Measurements from ENCODE around the gene SYT7.

Gene SYT7

DNA sequence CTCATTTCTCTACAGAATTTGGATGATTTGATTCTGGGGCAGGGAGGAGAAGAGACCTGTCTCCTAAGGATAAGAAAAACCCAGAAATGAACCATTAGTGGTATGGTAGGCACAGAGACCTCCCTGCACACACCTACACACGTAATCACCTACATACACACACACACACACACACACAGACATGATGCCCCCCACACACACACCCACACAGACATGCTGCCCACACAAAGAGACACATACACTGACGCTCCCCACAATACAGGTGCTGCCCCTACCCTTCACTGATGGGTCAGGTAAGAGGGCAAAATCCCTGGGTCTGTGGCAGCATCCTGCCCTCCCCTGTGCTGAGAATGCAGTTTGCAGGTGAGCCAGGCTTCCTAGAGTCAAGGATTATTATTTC is 1.1 kb upstream of the SYT7 start:
- DNase-seq = no peak

DNA sequence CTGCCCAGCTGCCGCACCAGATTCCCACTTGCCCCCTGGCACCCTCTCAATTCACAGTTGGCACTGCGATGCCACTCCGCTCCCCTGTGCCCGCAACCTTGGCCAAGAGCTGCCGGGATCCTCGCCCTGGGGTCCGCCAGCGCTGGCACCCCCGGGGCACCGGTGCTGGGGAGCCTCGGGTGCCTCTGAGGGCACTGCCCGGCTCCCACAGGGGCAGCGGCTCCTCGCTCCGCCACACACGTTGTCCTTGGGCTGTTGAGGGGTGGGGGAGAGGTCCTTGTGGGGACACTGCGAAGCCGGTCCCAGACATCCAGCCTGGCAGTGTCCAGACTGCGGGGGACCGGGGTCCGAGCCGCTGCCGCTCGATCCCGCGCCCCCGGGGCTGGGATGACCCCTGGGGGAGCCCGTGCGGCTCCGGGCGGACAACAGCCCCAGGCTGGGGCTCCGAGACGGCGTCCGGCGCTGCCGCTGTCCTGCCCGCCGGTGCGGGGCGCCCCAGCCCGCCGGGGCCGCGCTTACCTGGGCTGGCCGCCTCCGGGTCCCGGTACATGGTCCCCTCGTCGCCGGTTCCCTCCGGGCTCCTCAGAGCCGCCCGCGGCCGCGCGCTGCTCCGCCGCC is 496 bp downstream of the SYT7 start:
- DNase-seq = peak; percentile 30

- DNase-seq = no peak
Observed at GRCh38 chr11:61579676-61580270, 1.1 kb downstream of the SYT7 start.

GRCh38 chr11:61578819-61579675 is 1.8 kb downstream of the SYT7 start:
- no peak for DNase-seq

DNA sequence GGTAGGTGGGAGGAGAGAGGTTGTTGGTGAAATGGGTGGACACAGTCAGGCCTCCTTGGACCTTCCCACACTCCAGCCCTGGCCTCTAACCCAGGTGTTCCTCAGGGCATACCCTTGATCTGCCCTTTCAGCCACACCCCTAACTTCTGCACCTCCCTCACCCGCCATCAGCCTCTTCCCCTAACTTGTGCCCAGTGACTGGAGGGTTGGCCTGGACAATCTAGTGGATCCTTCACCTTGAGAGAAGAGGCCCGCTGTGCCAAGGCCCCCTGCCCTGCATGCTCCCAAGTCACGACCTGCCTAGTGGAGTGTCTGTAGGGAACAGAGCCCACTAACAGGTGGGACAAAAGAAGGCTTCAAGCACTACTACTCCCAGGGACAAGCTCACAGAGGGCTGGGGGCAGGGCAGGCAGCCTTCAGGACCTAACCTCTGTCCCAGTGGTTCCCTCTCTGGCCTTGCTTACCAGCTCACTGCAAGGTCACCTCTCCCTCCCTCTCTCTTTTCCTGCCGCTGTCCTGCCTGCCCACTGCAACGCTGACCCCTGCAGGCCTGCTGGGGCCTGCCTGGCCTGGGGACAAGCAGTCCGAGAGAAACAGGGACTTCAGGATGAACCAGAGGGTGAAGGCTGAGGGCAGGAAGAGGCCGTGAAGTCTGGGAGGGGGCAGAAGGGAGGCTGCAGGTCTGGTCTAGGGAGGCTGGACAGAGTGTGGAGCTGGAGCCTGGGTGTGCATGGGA is 3.3 kb downstream of the SYT7 start:
- DNase-seq = no peak

DNA sequence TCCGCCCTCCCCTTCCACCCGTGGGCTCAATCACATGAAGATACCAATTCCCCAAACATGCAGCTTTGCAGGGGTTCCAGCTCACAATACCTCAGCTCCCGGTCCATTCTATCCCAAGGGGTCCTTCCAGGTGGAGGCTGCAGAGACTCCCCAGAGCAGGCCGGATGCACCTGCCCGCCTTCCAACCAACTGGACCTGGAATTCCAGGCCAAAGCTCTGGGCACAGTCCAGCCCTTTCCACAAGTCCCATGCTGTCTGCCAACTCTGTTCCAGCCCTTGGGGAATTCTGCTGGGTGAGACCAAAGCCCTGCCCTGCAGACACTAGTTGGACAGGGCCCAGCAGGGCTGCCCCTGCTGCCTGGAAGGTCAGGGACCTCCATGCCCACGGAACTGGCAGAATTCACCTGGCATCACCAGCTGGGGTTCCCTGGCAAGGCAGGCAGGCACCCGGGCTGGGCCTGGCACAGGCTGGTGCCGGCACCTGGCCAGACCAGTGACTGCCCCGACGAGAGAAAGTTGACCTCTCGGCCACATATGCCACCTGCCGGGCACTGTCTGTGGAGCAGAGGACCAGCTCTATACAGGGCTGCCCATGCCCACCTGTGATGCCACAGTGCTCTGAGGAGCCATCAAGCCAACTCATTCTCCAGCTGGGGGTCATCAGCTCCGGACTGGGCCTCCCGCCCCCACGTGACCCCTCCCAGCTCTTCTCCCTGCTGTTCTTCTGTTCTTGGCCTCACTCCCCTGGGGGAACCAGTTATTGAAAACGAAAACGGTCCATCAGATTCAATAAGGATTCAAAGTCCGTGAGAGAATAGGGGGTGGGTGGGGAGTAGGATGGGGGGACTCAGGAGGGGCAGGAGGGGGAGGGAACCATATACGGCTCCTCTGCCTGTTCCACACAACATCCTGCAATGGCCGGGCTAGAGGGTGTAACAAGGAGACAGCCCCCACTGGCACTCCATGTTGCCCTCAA is 4.7 kb downstream of the SYT7 start:
- DNase-seq = no peak

- no peak for DNase-seq
Observed at GRCh38 chr11:61574611-61575010, 6.3 kb downstream of the SYT7 start.

GRCh38 chr11:61572913-61573312 is 8.0 kb downstream of the SYT7 start:
- no peak for DNase-seq

DNA sequence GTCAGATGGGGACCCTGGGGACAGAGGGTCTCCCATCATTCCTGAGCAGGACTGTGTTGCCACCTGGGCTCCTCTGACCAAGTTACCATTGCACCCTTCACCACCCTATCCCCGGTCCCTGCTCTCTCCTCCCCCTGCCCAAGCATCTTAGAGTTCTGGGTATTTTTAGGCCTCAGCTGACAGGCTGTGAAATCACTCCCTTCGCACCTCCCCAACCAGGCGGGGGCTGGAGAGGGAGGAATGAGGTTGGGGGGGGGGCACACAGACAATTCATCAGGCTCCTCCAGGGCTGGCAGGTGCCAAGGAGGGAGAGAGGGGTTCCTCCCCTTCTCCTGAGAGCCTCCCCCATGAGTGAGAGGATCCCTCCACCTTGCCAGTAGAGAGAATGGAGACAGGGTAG is 9.0 kb downstream of the SYT7 start:
- no peak for DNase-seq

- DNase-seq = no peak
Observed at GRCh38 chr11:61571337-61571736, 9.5 kb downstream of the SYT7 start.

DNA sequence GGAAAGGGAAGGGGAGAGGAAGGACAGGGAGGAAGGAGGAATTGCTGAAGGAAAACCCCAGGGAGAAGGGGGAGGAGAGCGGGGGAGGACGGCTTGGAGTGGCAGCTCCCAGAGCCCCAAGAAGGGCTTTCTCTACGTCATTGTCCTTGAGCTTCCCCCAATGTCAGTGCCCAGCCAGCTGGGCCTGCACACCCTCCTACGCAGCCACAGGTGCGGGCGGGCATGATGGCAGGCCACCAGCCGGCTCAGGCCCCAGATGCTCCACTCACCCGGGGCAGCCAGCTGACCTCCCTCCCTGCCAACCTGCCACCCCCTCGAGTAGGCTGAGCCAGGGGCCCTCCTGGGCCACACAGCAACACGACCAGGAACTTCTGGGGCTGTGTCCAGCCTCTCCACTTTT is 11.2 kb downstream of the SYT7 start:
- no peak for DNase-seq

GRCh38 chr11:61569018-61569417 is 11.9 kb downstream of the SYT7 start:
- no peak for DNase-seq

DNA sequence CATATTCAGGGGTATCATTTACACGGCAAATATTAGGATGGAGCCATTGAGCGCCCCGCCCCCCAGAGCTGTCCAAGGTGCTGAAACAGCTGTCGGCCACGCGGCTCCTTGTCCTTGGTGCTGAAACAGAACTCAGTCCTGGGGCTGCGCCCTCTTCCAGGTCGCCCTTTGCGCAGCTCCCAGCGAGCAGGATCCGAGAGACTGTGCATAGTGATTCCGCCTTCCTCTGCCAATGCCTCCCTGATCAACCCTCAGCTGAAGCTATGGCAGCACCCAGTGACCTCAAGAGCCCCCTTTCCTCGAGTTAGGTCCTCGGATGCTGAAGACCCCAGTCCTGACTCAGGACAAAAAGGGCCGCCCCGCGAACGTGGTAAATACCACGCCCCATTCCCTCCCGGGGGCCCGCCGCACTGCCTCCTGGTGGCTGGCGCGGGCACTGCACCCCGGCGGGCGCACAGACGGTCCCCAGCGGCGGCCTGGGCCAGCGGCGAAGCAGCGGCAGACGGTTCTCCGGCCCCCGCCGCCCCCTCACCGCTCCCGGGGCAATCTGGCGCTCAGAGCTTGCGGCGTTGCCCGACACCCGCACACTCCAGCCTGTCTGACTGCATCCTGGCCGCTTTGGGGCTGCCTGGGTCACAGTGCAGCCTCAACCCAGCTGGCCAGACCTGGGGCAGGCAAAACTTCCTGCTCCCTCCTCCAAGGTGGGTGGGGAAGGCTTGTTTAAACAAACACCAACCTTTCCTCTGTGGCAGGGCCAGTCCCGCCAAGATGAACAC is 13.4 kb downstream of the SYT7 start:
- no peak for DNase-seq

DNA sequence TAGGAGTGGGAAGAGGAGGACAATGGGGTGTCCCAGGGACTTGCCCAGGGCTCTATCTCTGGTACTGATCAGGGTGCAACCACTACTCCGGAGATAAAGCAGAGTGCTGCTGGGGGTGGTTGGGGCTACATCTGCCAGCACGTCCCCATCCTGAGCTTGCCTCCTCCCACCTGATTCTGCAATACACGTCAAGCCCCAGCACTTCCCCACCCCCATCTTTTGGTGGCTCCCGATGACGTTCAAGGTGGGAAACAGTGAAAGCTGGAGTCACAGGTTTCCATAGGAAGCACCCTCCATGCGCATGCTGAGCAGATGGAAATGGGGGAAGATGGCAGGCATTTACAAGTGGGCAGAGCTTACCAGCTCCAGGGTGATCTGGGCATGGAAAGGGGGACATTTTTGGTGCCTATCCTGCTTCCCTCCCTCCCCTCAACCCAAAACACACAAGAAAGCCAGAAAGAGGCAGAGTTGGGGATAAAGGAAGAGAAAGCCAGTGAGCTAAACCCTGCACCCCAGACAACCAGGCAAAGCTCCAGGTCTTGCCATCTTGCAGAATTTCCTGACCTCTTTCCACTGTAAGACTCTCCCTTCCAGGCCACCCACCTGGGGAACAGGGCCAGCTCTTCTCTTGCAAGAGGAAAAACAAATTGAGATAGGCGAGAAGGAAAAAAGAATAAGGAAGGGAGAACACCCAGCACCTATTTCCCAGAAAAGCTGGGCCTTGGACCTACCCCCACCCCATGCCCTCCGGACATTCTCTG is 15.8 kb downstream of the SYT7 start:
- DNase-seq = no peak

- DNase-seq = no peak
Observed at GRCh38 chr11:61560751-61561150, 20.1 kb downstream of the SYT7 start.

DNA sequence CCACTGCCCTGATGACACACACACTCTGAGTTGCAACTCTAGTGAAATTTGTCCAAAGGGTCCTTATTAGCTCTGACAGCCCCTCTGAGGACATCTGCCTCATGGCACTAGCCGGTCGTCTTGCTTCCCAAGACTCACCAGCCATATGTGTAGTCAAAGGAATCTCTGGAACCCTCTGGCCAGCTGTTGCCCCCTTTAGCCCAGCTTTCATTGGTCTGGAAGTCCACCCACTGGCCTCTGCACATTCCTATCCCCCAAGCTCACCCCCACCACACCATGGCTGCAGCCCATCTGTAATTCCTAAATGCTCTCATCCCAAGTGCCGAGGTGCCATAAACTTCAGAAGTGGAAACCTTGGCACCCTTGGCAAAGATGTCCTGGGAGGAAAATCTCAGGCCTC is 24.3 kb downstream of the SYT7 start:
- no peak for DNase-seq

GRCh38 chr11:61555978-61556377 is 24.9 kb downstream of the SYT7 start:
- DNase-seq = no peak

DNA sequence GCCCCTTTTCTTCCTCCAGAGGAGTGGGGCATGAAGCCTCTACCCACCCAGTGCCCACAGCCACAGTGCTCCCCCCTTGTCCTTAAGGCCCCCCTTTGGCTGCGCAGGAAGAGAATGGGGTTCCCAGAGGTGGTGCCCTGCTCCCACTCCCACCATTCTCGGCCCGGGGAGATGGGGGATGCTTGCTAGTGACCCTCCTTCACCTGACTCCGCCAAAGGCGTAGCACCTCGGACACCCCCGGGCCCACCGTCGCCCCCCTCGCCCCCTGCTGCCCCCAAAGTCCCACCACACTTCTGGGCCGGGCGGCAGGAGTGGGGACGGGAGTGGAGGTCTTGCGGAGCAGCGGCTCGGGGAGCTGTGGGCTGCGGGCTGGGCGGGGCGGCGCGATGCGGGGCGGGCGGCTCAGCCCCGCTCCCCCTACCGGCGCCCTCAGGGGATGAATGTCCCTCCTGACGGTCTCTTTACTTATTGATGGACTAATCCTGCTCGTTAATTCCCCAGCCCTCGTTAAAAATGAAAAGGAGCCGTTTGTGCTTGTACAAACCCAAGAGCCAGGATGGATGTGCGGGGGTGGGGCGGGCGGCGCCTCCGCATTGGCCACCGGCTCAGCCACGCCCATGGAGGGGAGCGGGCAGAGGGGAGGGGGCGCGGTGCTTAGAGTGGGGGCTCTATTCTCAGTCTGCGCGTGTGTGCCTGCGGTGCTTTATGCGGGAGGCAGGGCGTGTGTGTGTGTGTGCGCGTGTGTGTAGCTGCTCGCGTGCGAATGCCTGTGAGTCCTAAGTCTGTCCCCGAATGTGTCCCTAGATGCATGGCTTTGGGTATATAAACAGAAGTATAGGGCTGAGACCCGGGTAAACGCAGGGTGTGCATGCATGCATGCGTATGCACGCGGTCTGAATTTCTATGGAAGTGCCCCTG is 25.6 kb downstream of the SYT7 start:
- DNase-seq = peak; percentile 45

DNA sequence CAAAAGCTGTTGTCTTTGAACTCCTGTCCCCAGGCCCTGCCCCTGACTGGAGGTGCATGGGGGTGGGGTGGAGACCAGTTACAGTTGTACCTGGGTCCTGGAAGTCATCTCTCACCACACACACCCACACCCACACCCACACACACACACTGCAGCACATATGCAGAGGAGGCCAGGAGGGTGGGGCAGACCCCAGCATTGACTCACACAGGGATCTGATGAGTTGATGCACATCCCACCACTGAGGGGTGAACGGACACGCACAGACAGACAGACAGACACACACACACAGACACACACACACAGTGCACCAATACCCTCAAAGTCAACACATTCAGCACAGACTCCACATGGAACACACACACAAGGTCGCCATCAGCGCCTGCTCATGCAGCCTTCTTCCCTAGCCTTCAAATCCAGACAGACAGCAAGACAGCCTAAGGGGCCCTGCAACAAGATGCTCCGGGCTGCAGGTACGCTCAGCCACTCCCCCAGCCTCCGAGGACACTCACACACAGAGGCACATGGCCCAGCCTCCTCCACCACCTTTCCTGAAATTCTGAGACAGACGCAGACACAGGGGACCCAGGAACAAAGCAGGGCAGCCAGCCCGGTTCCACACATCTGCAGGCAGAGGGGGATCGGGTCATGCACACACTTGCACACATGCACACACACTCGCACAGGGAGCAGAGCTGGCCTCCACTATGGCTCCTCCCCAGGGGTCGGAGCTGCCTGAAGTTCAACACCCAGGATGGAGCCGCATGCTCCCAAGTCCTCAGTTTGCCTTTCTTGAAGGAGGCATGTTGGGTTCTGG is 26.5 kb downstream of the SYT7 start:
- no peak for DNase-seq
